Stimulated activated naive CD8-positive, alpha-beta T cell treated with anti-CD3 and anti-CD28 coated beads, Interleukin-15, Interleukin-2, amounts not matched to agents 100 ng/mL and 50 ng/mL, for 24 hours (primary cell): ENCODE data around the gene DPH7.
"Not testable (repeated sequence)": the region's sequence is repeated elsewhere in the genome, so short reads cannot be mapped to it uniquely, and the experiment has no call there.

Experiments
- H3K27ac Mint-ChIP-seq: one replicate; pipeline ENCODE4 v1.8.0; 2021; ENCODE audit warnings: mild to moderate bottlenecking, mixed read lengths
- H3K27me3 Mint-ChIP-seq: one replicate; pipeline ENCODE4 v1.8.0; 2021; ENCODE audit warnings: mixed read lengths
- H3K36me3 Mint-ChIP-seq: one replicate; pipeline ENCODE4 v1.8.0; 2021; ENCODE audit warnings: low read depth, mixed read lengths
- H3K4me1 Mint-ChIP-seq: one replicate; pipeline ENCODE4 v1.8.0; 2021; ENCODE audit warnings: low read depth, mixed read lengths
- H3K4me3 Mint-ChIP-seq: one replicate; pipeline ENCODE4 v1.8.0; 2021; ENCODE audit warnings: mild to moderate bottlenecking, mixed read lengths
- H3K9me3 Mint-ChIP-seq: one replicate; pipeline ENCODE4 v1.8.0; 2021; ENCODE audit warnings: mixed read lengths

The DPH7 gene

DNA sequence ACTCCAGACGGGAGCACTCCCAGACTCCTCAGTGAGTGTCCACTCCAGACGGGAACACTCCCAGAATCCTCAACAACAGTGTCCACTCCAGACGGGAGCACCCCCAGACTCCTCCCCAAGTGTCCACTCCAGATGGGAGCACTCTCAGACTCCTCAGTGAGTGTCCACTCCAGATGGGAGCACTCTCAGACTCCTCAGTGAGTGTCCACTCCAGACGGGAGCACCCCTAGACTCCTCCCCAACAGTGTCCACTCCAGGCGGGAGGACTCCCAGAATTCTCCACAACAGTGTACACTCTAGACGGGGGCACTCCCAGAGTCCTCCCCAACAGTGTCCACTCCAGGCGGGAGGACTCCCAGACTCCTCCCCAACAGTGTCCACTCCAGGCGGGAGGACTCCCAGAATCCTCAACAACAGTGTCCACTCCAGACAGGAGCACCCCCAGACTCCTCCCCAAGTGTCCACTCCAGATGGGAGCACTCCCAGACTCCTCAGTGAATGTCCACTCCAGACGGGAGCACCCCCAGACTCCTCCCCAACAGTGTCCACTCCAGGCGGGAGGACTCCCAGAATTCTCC lies 45.7 kb downstream of the DPH7 start:
- not testable (repeated sequence) for H3K36me3 Mint-ChIP-seq, H3K27me3 Mint-ChIP-seq, H3K4me3 Mint-ChIP-seq, H3K27ac Mint-ChIP-seq, H3K9me3 Mint-ChIP-seq
- H3K4me1 Mint-ChIP-seq, result peaks cover 40% of the 10 kb centered on the region

DNA sequence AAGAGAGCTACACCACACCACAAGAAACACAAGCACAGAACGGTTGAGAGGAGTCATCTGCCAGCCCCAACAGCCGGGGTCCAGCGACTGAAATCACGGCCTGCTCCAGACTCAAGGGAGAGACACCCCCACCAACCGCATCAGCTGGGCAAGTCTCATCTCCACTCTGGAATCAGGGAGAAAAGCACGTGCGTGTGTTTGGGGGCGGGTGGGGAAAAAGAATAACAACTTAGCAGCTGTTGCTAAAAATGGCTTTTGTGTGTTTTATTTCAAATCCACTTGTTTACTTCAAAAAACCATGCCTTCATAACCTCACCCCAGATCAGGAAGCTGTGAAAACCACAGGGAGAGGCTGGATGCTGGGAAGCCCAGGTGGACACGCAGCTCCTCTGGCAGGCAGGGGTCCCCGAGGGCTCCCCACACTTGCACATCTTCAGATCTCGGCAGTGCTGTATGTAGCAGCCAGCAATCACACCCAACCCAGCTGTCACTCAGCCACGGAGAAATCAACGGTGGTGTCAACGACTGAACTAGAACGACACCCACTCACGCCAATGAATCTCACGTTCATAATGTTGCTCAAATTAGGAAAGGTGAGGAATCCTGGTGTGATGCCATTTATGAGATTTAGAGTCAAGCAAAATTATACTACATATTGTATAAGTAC lies 47.5 kb downstream of the DPH7 start:
- Mint-ChIP-seq H3K27ac (no peak overlapping the region), H3K9me3 (peaks cover 3% of the 10 kb centered on the region), H3K4me3 (no peak overlapping the region), H3K27me3 (no peaks in the 10 kb centered on the region), H3K4me1 (peaks cover 24% of the 10 kb centered on the region), H3K36me3 (peaks cover 2% of the 10 kb centered on the region)

GRCh38 chr9:137530331-137530730 lies 48.4 kb downstream of the DPH7 start:
- H3K27me3 Mint-ChIP-seq, result no peaks in the 10 kb centered on the region
- H3K27ac Mint-ChIP-seq, result no peak overlapping the region
- no peaks in the 10 kb centered on the region for H3K36me3 Mint-ChIP-seq
- peaks cover 17% of the 10 kb centered on the region for H3K4me1 Mint-ChIP-seq
- H3K9me3 Mint-ChIP-seq, result no peaks in the 10 kb centered on the region
- no peak overlapping the region for H3K4me3 Mint-ChIP-seq

DNA sequence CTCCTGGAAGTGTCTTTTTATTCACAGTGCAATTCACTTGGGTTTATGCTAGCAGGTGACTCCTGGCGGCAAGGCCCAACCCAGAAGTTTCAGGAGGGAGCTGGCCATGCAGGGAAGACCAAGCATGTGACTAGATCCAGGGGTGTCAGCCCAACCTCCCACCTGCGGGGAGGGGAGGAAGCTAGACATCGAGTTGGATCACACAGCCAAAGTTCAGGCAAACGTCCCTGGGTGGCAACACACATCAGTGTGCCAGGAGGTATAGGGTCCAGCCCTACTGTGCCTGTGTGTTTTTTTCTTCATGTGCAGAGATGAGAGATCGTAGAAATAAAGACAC lies 53.8 kb downstream of the DPH7 start:
- no peaks in the 10 kb centered on the region for H3K36me3 Mint-ChIP-seq
- no peaks in the 10 kb centered on the region for H3K9me3 Mint-ChIP-seq
- H3K4me1 Mint-ChIP-seq, result peaks cover 11% of the 10 kb centered on the region
- no peak overlapping the region for H3K4me3 Mint-ChIP-seq
- H3K27me3 Mint-ChIP-seq, result no peaks in the 10 kb centered on the region
- H3K27ac Mint-ChIP-seq, result no peak overlapping the region

DNA sequence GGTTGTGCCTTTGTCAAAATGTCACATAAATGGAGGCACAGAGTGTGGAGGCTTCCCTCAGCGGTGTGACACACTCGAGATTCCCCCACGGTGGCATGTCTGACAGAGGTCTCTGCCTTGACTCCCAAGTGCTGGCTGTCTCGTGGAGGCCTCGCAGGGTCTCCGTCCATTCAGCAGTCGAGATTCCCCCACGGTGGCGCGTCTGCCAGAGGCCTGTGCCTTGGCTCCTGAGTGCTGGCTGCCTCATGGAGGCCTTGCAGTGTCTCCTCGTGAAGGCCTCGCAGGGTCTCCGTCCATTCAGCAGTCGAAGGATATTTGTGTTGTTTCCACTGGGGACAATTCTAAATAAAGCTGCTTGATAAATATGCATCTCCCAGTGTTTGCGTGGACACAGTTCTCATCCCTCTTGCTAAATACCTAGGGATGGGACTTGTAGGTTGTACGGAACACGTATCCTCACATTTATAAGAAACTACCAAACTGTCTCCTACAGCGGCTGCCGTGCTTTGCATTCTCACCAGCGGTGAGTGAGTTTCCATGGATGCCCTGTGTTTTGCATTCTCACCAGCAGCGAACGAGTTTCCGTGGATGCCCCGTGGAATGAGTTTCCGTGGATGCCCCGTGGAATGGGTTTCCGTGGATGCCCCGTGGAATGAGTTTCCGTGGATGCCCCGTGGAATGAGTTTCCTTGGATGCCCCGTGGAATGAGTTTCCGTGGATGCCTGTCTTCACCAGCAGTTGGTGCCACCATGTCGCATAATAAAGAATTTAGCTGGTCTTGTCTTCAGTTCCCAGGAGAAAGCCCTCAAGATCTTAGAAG lies 54.4 kb downstream of the DPH7 start:
- no peaks in the 10 kb centered on the region for H3K27me3 Mint-ChIP-seq
- H3K36me3 Mint-ChIP-seq, result no peaks in the 10 kb centered on the region
- no peak overlapping the region for H3K27ac Mint-ChIP-seq
- peaks cover 9% of the 10 kb centered on the region for H3K4me1 Mint-ChIP-seq
- no peaks in the 10 kb centered on the region for H3K9me3 Mint-ChIP-seq
- H3K4me3 Mint-ChIP-seq, result no peak overlapping the region

- Mint-ChIP-seq H3K36me3 (no peaks in the 10 kb centered on the region), H3K27me3 (no peaks in the 10 kb centered on the region), H3K9me3 (no peaks in the 10 kb centered on the region), H3K27ac (no peak overlapping the region), H3K4me3 (no peak overlapping the region), H3K4me1 (peaks cover 5% of the 10 kb centered on the region)
Observed at GRCh38 chr9:137522746-137523455, 55.8 kb downstream of the DPH7 start.

DNA sequence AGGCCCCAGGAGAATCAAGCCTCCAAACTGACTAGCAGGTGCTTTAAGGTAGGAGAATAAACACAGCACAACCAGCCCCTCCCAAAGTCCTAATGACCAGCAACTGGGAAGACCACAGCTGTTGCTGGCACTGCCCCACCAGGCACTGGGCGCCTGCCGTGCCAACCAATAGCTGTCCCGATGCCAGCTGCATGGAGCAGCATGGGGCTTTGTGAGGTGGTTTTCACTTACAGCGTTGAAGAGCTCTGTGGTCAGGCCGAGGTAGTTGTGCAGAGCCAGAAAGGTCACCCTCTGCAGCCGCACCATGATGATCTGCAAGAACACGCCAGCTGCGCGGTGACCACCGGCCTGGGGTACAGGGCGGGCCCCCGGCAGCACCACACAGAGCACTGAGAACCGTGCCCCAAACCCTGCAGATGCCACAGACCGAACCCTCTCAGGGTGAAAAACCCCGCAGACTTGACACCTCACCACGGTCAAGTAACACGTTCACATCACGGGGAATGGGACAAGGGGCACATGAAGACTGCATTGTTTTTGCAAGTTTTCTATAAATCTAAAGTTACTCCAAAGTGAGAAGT lies 57.2 kb downstream of the DPH7 start:
- H3K27ac Mint-ChIP-seq, result no peak overlapping the region
- no peak overlapping the region for H3K4me3 Mint-ChIP-seq
- no peaks in the 10 kb centered on the region for H3K9me3 Mint-ChIP-seq
- peaks cover 5% of the 10 kb centered on the region for H3K4me1 Mint-ChIP-seq
- no peaks in the 10 kb centered on the region for H3K27me3 Mint-ChIP-seq
- H3K36me3 Mint-ChIP-seq, result no peaks in the 10 kb centered on the region

GRCh38 chr9:137520614-137521404 lies 57.9 kb downstream of the DPH7 start:
- Mint-ChIP-seq H3K4me1 (peaks cover 5% of the 10 kb centered on the region), H3K9me3 (no peaks in the 10 kb centered on the region), H3K27me3 (no peaks in the 10 kb centered on the region), H3K36me3 (no peaks in the 10 kb centered on the region), H3K4me3 (no peak overlapping the region), H3K27ac (no peak overlapping the region)

DNA sequence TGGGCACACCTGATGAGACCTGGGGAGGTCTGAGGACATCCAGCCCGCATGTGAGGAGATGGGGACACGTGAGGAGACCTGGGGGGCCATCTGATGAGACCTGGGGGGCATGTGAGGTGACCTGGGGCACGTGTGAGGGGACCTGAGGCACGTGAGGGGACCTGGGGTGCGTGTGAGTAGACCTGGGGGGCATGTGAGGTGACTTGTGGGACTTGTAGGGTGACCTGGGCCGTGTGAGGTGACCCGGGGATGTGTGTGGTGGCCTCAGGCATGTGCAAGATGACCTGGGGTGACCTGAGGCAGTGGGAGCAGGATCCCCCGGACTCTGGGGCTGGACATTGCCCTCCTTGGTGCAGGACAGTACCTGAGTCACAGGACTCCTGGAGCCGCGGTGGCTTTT lies 59.2 kb downstream of the DPH7 start:
- no peak overlapping the region for H3K27ac Mint-ChIP-seq
- no peaks in the 10 kb centered on the region for H3K9me3 Mint-ChIP-seq
- no peaks in the 10 kb centered on the region for H3K27me3 Mint-ChIP-seq
- H3K36me3 Mint-ChIP-seq, result no peaks in the 10 kb centered on the region
- H3K4me1 Mint-ChIP-seq, result no peaks in the 10 kb centered on the region
- no peak overlapping the region for H3K4me3 Mint-ChIP-seq

DNA sequence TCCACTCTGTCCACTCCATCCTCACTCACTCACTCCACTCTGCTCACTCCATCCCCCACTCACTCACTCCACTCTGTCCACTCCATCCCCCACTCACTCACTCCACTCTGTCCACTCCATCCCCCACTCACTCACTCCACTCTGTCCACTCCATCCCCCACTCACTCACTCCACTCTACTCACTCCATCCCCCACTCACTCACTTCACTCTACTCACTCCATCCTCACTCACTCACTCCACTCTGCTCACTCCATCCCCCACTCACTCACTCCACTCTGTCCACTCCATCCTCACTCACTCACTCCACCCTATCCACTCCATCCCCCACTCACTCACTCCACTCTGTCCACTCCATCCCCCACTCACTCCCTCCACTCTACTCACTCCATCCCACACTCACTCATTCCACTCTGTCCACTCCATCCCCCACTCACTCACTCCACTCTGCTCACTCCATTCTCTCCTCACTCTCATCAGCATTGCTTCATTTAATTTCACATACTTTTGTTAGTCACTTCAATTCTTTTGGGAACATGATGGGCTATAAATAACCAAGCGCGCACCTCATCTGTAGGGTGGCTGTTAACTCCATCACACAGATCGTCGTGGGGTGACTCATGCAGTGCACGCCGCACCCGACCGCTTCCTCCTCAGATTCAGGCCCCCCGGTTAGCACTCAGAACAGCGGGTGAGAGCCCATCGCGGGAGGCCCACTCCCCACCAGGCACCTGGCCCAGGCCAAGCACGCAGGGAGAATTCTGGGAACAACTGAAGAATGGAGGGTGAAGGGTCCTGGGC lies 59.9 kb downstream of the DPH7 start:
- not testable (repeated sequence) for H3K36me3 Mint-ChIP-seq, H3K27me3 Mint-ChIP-seq, H3K4me3 Mint-ChIP-seq, H3K4me1 Mint-ChIP-seq, H3K9me3 Mint-ChIP-seq, H3K27ac Mint-ChIP-seq

GRCh38 chr9:137516144-137516917 lies 62.4 kb downstream of the DPH7 start:
- H3K27ac Mint-ChIP-seq, result no peak overlapping the region
- H3K9me3 Mint-ChIP-seq, result no peaks in the 10 kb centered on the region

GRCh38 chr9:137515338-137515724 lies 63.4 kb downstream of the DPH7 start:
- H3K27me3 Mint-ChIP-seq, result no peaks in the 10 kb centered on the region
- H3K27ac Mint-ChIP-seq, result no peak overlapping the region
- H3K9me3 Mint-ChIP-seq, result no peaks in the 10 kb centered on the region
- no peak overlapping the region for H3K4me3 Mint-ChIP-seq
- peaks cover 3% of the 10 kb centered on the region for H3K4me1 Mint-ChIP-seq
- H3K36me3 Mint-ChIP-seq, result no peaks in the 10 kb centered on the region

More at GRCh38 chr9:137516144-137516917, 62.4 kb downstream of the DPH7 start:
- H3K4me1 Mint-ChIP-seq, result peaks cover 3% of the 10 kb centered on the region
- no peaks in the 10 kb centered on the region for H3K36me3 Mint-ChIP-seq
- H3K4me3 Mint-ChIP-seq, result no peak overlapping the region
- H3K27me3 Mint-ChIP-seq, result no peaks in the 10 kb centered on the region

- no peak overlapping the region for H3K27ac Mint-ChIP-seq
- H3K27me3 Mint-ChIP-seq, result no peaks in the 10 kb centered on the region
- no peak overlapping the region for H3K4me3 Mint-ChIP-seq
- H3K36me3 Mint-ChIP-seq, result no peaks in the 10 kb centered on the region
- H3K9me3 Mint-ChIP-seq, result no peaks in the 10 kb centered on the region
- peaks cover 3% of the 10 kb centered on the region for H3K4me1 Mint-ChIP-seq
Observed at GRCh38 chr9:137514691-137515337, 63.9 kb downstream of the DPH7 start.
